Measurements from ENCODE around the gene TTLL1.
A peak's percentile ranks its signal among the peaks of the same experiment; 100 is the strongest.

DNA sequence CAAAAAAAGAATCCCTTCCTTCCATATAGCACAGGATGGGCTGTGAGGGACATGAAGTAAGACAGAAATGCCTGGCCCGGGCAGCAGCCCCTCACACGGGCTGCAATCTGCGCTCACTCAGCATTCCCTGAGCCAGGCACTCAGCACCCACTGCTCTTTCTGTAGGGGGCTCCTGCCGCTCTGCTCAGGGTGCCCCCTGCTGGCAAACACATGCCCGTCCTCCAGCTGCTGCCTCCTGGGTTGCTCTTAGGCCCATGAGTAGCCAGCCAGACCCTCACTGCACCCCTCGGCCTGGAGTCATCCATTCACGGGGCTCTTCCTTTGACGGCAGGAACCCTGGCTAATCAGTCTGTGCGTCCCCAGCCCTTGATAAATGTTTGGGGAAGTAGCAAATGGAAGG lies 47.1 kb upstream of the TTLL1 start:
- TF ChIP-seq CTCF (conservative IDR thresholded peaks at IDR 0.05 in 1 of 2, IDR thresholded peaks at IDR 0.05 in 1 of 2; ENCODE audit: low read depth in 1 of 2, low read length in 2 of 2) (peak; percentile 56 to 72), EZH2 (IDR thresholded peaks at IDR 0.05; ENCODE audit: low read length, missing control alignments) (no peak)

Measured in fibroblast of lung (primary cell).